ENCODE results near the gene VKORC1. TPM values are rescaled to one million over a fixed set of nuclear protein-coding genes. Genes with fewer than 3 reads are reported as not detected.

Gene VKORC1
- total and polyA plus RNA-seq, 2 of the 4 experiments (the other 2 are of a cell fraction): 65.2 to 317 TPM

GRCh38 chr16:31042866-31043265, 51.7 kb downstream of the VKORC1 start:
- Histone ChIP-seq H3K9me3 (ENCODE audit: control insufficient read depth, insufficient read depth, low read length) (no peaks in the 10 kb centered on the region), H3K56ac (ENCODE audit: extremely low read depth, insufficient read depth, low read length) (no peak overlapping the region), H2BK15ac (ENCODE audit: low read depth, low read length) (no peak overlapping the region), H3K4me1 (ENCODE audit: control insufficient read depth, insufficient read depth, low read length) (0 out of 2 replicates have a peak, but pooled peaks cover 2% of the 10 kb centered on the region), H3K9me1 (ENCODE audit: insufficient read depth, low read length) (no peaks in the 10 kb centered on the region; the same call in 1 of the 2 replicates), H2AK9ac (replicated peaks; ENCODE audit: low read depth, low read length, poor library complexity) (no peak overlapping the region), H3K36me3 (ENCODE audit: control insufficient read depth, insufficient read depth, low read length) (peaks cover 34% of the 10 kb centered on the region), H3K14ac (replicated peaks; ENCODE audit: low read depth, low read length) (no peak overlapping the region), H3K23ac (ENCODE audit: low read depth, low read length) (no peak overlapping the region), H3K4me3 (ENCODE audit: insufficient read depth, low read depth, low read length) (no peak overlapping the region), H3K18ac (ENCODE audit: low read depth, low read length) (no peak overlapping the region), H4K8ac (ENCODE audit: low read depth in 2 of 2, low read length in 2 of 2) (no peak overlapping the region), H2BK5ac (ENCODE audit: low read depth, low read length, poor library complexity, severe bottlenecking) (no peak overlapping the region), H4K20me1 (ENCODE audit: insufficient read depth, low read length) (peaks cover 4% of the 10 kb centered on the region), H3K4ac (ENCODE audit: low read depth, low read length) (no peak overlapping the region), H3K79me1 (ENCODE audit: low read depth in 1 of 2, low read length in 2 of 2) (no peaks in the 10 kb centered on the region; a peak in 2 of 4 replicates), H2BK20ac (ENCODE audit: low read depth, low read length) (no peak overlapping the region), H4K5ac (ENCODE audit: low read depth, low read length) (no peak overlapping the region), H3K27ac (ENCODE audit: insufficient read depth, low read length) (no peak overlapping the region), H2AK5ac (ENCODE audit: low read depth, low read length) (no peak overlapping the region), H2AFZ (replicated peaks; ENCODE audit: low read length, poor library complexity) (no peak overlapping the region), H3K27me3 (ENCODE audit: control insufficient read depth, insufficient read depth, low read length) (no peaks in the 10 kb centered on the region), H4K91ac (ENCODE audit: insufficient read depth, low read depth, low read length) (no peak overlapping the region), H3K9ac (ENCODE audit: low read depth, low read length) (no peak overlapping the region), H2BK120ac (ENCODE audit: low read depth, low read length) (no peak overlapping the region), H3K4me2 (ENCODE audit: low read depth, low read length) (no peak overlapping the region)
- CTCF ChIA-PET: no interaction called here
- no TSS peak for BruUV-seq (replicated peaks)
- in situ Hi-C loops (cut with MboI; ENCODE audit: low sequenced_read_pairs): no loop called here
- TF ChIP-seq BHLHE40 (IDR thresholded peaks at IDR 0.05; ENCODE audit: low read depth, low read length) (no peak), MAZ (IDR thresholded peaks at IDR 0.05; ENCODE audit: borderline replicate concordance, low read depth, low read length) (no peak), RFX5 (IDR thresholded peaks at IDR 0.05; ENCODE audit: low read depth, low read length) (no peak), NFE2L2 (IDR thresholded peaks at IDR 0.05; ENCODE audit: low read depth, low read length) (no peak), POLR2A (IDR thresholded peaks at IDR 0.05; ENCODE audit: low read depth, low read length) (no peak), RCOR1 (IDR thresholded peaks at IDR 0.05; ENCODE audit: insufficient replicate concordance, low read length) (no peak), CEBPB (IDR thresholded peaks at IDR 0.05; ENCODE audit: low read depth, low read length) (no peak)
- POLR2A ChIA-PET (ENCODE audit: unreplicated experiment): no interaction called here
- intact Hi-C loops (cut with micrococcal nuclease): no loop called here
- ATAC-seq (ENCODE audit: low read depth): no peak
- WGBS, 2 experiments (ENCODE audit: extremely low coverage in 2 of 2, insufficient read length in 1 of 2): no CpG with 5 or more reads among the region's 10 CpGs
- dilution Hi-C loops (cut with HindIII; ENCODE audit: low sequenced_read_pairs, unreplicated experiment): no loop called here
- DNase-seq: no peak

Other genes starting within 250 kb of the VKORC1 start
- gene BCL7C, start 200.7 kb downstream of the VKORC1 start, total RNA-seq (2012; rRNA removed): 32.3 and 38.6 TPM in 2 replicates
- gene BCL7C, start 200.7 kb downstream of the VKORC1 start, polyA plus RNA-seq (2012; rRNA removed): 34.9 and 54.4 TPM in 2 replicates
- gene CTF1, start 198.2 kb downstream of the VKORC1 start, total RNA-seq (2012; rRNA removed): 0.18 and 0.56 TPM in 2 replicates
- gene CTF1, start 198.2 kb downstream of the VKORC1 start, polyA plus RNA-seq (2012; rRNA removed): 12.9 and 13.8 TPM in 2 replicates
- 5.0 and 5.8 TPM in 2 replicates for gene FBXL19, start 171.2 kb downstream of the VKORC1 start, total RNA-seq (2012; rRNA removed)
- 13.8 and 19.6 TPM in 2 replicates for gene FBXL19, start 171.2 kb downstream of the VKORC1 start, polyA plus RNA-seq (2012; rRNA removed)
- gene ORAI3, start 145.7 kb downstream of the VKORC1 start, total RNA-seq (2012; rRNA removed): 6.8 and 6.9 TPM in 2 replicates
- gene ORAI3, start 145.7 kb downstream of the VKORC1 start, polyA plus RNA-seq (2012; rRNA removed): 16.9 TPM in 2 replicates
- gene SETD1A, start 137.0 kb downstream of the VKORC1 start, total RNA-seq (2012; rRNA removed): 0.54 and 0.56 TPM in 2 replicates
- 5.8 and 6.5 TPM in 2 replicates for gene SETD1A, start 137.0 kb downstream of the VKORC1 start, polyA plus RNA-seq (2012; rRNA removed)
- 9.4 and 11.3 TPM in 2 replicates for gene HSD3B7, start 109.6 kb downstream of the VKORC1 start, total RNA-seq (2012; rRNA removed)
- gene HSD3B7, start 109.6 kb downstream of the VKORC1 start, polyA plus RNA-seq (2012; rRNA removed): 8.5 and 9.3 TPM in 2 replicates
- gene STX1B, start 84.2 kb downstream of the VKORC1 start, total RNA-seq (2012; rRNA removed): 3.9 TPM in 2 replicates
- 11.4 and 14.9 TPM in 2 replicates for gene STX1B, start 84.2 kb downstream of the VKORC1 start, polyA plus RNA-seq (2012; rRNA removed)
- gene STX4, start 61.2 kb downstream of the VKORC1 start, total RNA-seq (2012; rRNA removed): 23.5 and 25.0 TPM in 2 replicates
- gene STX4, start 61.2 kb downstream of the VKORC1 start, polyA plus RNA-seq (2012; rRNA removed): 66.4 and 67.9 TPM in 2 replicates
- 4.5 and 5.3 TPM in 2 replicates for gene ZNF668, start 20.6 kb downstream of the VKORC1 start, total RNA-seq (2012; rRNA removed)
- gene ZNF668, start 20.6 kb downstream of the VKORC1 start, polyA plus RNA-seq (2012; rRNA removed): 11.6 and 15.4 TPM in 2 replicates
- 6.8 and 6.9 TPM in 2 replicates for gene ZNF646, start 20.4 kb downstream of the VKORC1 start, total RNA-seq (2012; rRNA removed)
- 4.9 and 5.5 TPM in 2 replicates for gene ZNF646, start 20.4 kb downstream of the VKORC1 start, polyA plus RNA-seq (2012; rRNA removed)
- gene PRSS53, start 5.9 kb downstream of the VKORC1 start, total RNA-seq (2012; rRNA removed): 0.56 and 0.72 TPM in 2 replicates
- 5.4 and 5.9 TPM in 2 replicates for gene PRSS53, start 5.9 kb downstream of the VKORC1 start, polyA plus RNA-seq (2012; rRNA removed)
- 24.4 and 26.0 TPM in 2 replicates for gene BCKDK, start 13.6 kb upstream of the VKORC1 start, total RNA-seq (2012; rRNA removed)
- gene BCKDK, start 13.6 kb upstream of the VKORC1 start, polyA plus RNA-seq (2012; rRNA removed): 79.3 and 89.7 TPM in 2 replicates
- 18.9 and 19.4 TPM in 2 replicates for gene KAT8, start 22.9 kb upstream of the VKORC1 start, total RNA-seq (2012; rRNA removed)
- gene KAT8, start 22.9 kb upstream of the VKORC1 start, polyA plus RNA-seq (2012; rRNA removed): 27.4 and 28.4 TPM in 2 replicates
- not detected in 2 replicates for gene PRSS8, start 40.9 kb upstream of the VKORC1 start, total RNA-seq (2012; rRNA removed)
- gene PRSS8, start 40.9 kb upstream of the VKORC1 start, polyA plus RNA-seq (2012; rRNA removed): 0.10 TPM in 1 of 2 replicates, not detected in the other
- under 0.01 and 0.18 TPM in 2 replicates for gene PRSS36, start 55.3 kb upstream of the VKORC1 start, total RNA-seq (2012; rRNA removed)
- 0.55 and 0.72 TPM in 2 replicates for gene PRSS36, start 55.3 kb upstream of the VKORC1 start, polyA plus RNA-seq (2012; rRNA removed)
- gene FUS, start 85.3 kb upstream of the VKORC1 start, total RNA-seq (2012; rRNA removed): 42.8 and 51.9 TPM in 2 replicates
- gene FUS, start 85.3 kb upstream of the VKORC1 start, polyA plus RNA-seq (2012; rRNA removed): 313 and 340 TPM in 2 replicates
- gene PYCARD, start 108.0 kb upstream of the VKORC1 start, total RNA-seq (2012; rRNA removed): 10.2 and 13.1 TPM in 2 replicates
- 20.5 and 30.1 TPM in 2 replicates for gene PYCARD, start 108.0 kb upstream of the VKORC1 start, polyA plus RNA-seq (2012; rRNA removed)
- gene TRIM72, start 119.3 kb upstream of the VKORC1 start, total RNA-seq (2012; rRNA removed): not detected in 2 replicates
- not detected in 2 replicates for gene TRIM72, start 119.3 kb upstream of the VKORC1 start, polyA plus RNA-seq (2012; rRNA removed)
- not detected in 2 replicates for gene PYDC1, start 122.3 kb upstream of the VKORC1 start, total RNA-seq (2012; rRNA removed)
- not detected in 2 replicates for gene PYDC1, start 122.3 kb upstream of the VKORC1 start, polyA plus RNA-seq (2012; rRNA removed)
- under 0.01 TPM in 1 of 2 replicates, not detected in the other for gene ITGAM, start 165.2 kb upstream of the VKORC1 start, total RNA-seq (2012; rRNA removed)
- not detected in 2 replicates for gene ITGAM, start 165.2 kb upstream of the VKORC1 start, polyA plus RNA-seq (2012; rRNA removed)